Measurements from ENCODE around the gene KIAA0930. TPM values are rescaled to one million over a fixed set of nuclear protein-coding genes. Genes with fewer than 3 reads are reported as not detected.

The KIAA0930 gene
- total RNA-seq, 6 experiments from 2014 or later = 24.5 to 57.9 (median 40.8) TPM

DNA sequence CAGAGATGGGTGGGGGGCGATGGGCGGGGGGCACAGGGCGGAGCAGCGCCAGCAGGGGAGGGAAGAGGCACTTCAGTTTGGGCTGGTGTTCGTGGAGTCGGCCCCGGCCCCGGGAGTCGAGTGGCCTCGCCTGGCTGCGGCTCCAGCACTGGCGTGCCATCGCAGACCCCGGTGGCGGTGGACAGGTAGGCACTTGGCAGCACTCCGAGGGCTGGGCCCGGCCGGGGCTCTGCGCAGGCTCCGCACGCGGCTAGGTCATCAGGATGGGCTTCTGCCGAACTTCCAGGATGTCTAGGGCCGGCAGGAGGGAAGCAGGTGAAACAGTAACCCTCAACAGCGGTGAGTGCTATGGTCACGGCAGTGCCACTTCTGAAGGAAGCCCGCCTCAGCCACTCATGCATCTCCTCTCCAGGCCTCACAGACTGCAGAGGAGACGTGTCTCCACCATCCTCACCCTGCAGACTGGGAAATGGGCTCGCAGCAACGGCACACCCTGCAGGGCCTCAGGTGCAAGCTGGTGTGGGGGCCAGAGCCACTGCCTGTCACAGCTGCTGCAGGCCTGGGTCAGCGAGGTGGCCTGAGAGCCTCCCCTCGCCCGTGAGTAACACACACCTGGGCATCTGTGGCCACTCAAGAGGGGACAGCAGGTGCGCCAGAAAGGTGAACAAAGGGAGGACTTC, 43.6 kb downstream of the KIAA0930 start:
- intact Hi-C loops (cut with DNase I) = no loop called here
- ATAC-seq = no peak
- H3K4me1 ChIP-seq = no peaks in the 10 kb centered on the region
- H3K27me3 ChIP-seq = no peaks in the 10 kb centered on the region
- H3K9me3 ChIP-seq = no peaks in the 10 kb centered on the region
- 87% methylated on average over 3 of the region's 34 CpGs for WGBS (ENCODE audit: insufficient coverage, low coverage, low lambda C conversion rate, missing lambda C conversion rate)
- no peak overlapping the region for H3K4me3 ChIP-seq
- no peak overlapping the region for H3K27ac ChIP-seq
- H3K36me3 ChIP-seq = peaks cover 0 to 31% (median 3%) of the 10 kb centered on the region in 4 donors
- no peak for DNase-seq
- no peak for TF ChIP-seq POLR2A (IDR thresholded peaks at IDR 0.05)
- TF ChIP-seq, protein P1, sequence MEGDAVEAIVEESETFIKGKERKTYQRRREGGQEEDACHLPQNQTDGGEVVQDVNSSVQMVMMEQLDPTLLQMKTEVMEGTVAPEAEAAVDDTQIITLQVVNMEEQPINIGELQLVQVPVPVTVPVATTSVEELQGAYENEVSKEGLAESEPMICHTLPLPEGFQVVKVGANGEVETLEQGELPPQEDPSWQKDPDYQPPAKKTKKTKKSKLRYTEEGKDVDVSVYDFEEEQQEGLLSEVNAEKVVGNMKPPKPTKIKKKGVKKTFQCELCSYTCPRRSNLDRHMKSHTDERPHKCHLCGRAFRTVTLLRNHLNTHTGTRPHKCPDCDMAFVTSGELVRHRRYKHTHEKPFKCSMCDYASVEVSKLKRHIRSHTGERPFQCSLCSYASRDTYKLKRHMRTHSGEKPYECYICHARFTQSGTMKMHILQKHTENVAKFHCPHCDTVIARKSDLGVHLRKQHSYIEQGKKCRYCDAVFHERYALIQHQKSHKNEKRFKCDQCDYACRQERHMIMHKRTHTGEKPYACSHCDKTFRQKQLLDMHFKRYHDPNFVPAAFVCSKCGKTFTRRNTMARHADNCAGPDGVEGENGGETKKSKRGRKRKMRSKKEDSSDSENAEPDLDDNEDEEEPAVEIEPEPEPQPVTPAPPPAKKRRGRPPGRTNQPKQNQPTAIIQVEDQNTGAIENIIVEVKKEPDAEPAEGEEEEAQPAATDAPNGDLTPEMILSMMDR (IDR thresholded peaks at IDR 0.05) = no peak

DNA sequence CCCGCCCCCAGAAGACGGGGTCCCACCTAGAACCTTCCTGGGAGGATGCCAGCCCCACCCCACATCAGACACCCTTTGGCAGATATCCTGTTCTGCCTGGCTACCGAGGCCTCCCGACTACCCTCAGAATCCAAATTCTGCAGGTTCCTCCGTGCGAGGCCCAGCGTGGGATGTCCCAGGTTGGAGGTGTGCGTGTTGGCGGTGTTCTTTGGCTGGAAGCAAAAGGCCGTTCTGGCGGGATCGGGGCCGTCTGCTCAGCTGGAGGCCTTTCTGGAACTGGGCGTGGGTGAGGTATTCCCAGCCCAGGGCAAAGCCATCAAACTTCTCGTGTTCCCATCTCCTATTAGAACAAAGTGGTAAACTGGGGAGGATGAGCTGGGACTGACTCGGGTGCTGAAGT, 44.4 kb downstream of the KIAA0930 start:
- H3K4me1 ChIP-seq = no peaks in the 10 kb centered on the region
- no peaks in the 10 kb centered on the region for H3K27me3 ChIP-seq
- no peak overlapping the region for H3K27ac ChIP-seq
- intact Hi-C loops (cut with DNase I) = no loop called here
- ATAC-seq (no peak), DNase-seq (no peak)
- TF ChIP-seq, protein P1 (IDR thresholded peaks at IDR 0.05) = no peak
- TF ChIP-seq POLR2A (IDR thresholded peaks at IDR 0.05) = no peak
- H3K9me3 ChIP-seq = no peaks in the 10 kb centered on the region
- 96% methylated on average over 10 of the region's 16 CpGs for WGBS (ENCODE audit: insufficient coverage, low coverage, low lambda C conversion rate, missing lambda C conversion rate)
- H3K4me3 ChIP-seq = no peak overlapping the region
- H3K36me3 ChIP-seq = peaks cover 0 to 31% (median 3%) of the 10 kb centered on the region in 4 donors

DNA sequence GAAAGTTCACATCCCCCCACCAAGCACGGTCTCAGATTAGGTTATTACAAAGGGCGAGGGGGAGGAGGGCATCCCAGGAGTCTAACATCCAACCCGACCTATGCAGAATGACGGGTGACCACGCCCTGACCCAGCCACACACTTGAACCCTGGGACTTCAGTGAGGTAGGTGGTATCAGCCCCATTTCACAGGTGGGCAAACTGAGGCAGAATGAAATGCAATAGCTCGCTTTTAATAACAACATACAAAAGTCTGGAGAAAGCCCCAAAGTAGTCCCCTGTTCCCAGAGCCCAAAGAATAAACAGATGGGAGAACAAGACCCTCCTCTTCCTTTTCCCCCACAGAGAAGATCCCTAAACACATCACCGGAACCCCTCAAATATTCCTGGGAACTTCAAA, 45.1 kb downstream of the KIAA0930 start:
- H3K27me3 ChIP-seq = no peaks in the 10 kb centered on the region
- no peaks in the 10 kb centered on the region for H3K9me3 ChIP-seq
- peaks cover 0 to 31% (median 3%) of the 10 kb centered on the region in 4 donors for H3K36me3 ChIP-seq
- 86% methylated on average over 5 of the region's 7 CpGs for WGBS (ENCODE audit: insufficient coverage, low coverage, low lambda C conversion rate, missing lambda C conversion rate)
- TF ChIP-seq POLR2A (IDR thresholded peaks at IDR 0.05) = no peak
- TF ChIP-seq, protein P1 (IDR thresholded peaks at IDR 0.05) = no peak
- no peak overlapping the region for H3K4me3 ChIP-seq
- intact Hi-C loops (cut with DNase I) = no loop called here
- ATAC-seq = no peak
- H3K4me1 ChIP-seq = no peaks in the 10 kb centered on the region
- no peak for DNase-seq
- no peak overlapping the region for H3K27ac ChIP-seq

DNA sequence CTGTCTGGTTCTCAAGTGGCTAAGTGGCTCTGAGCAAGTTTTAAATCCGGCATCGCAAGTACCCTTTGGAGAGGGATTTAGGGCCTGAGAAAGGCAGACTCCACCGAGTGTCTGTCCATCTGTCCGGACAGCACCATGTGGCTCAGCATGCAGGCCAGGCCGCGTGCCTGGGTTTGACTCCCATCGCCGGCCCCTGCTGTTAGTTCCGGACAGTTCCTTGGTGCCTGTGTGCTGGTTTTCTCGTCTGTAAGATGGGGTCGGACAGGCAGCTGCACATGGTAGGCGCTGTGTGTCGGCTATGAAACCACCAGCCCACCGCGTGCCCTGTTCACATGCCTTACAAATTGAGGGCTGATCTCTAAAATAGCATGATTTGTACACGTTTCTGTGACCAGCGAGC, 46.0 kb downstream of the KIAA0930 start:
- Histone ChIP-seq H3K27me3 (no peaks in the 10 kb centered on the region), H3K9me3 (no peaks in the 10 kb centered on the region), H3K36me3 (peaks cover 0 to 28% (median 3%) of the 10 kb centered on the region in 4 donors), H3K27ac (no peak overlapping the region), H3K4me1 (no peaks in the 10 kb centered on the region), H3K4me3 (no peak overlapping the region)
- 86% methylated on average over 7 of the region's 17 CpGs for WGBS (ENCODE audit: insufficient coverage, low coverage, low lambda C conversion rate, missing lambda C conversion rate)
- no peak for DNase-seq
- TF ChIP-seq, protein P1 (IDR thresholded peaks at IDR 0.05) = no peak
- TF ChIP-seq POLR2A (IDR thresholded peaks at IDR 0.05) = no peak
- no peak for ATAC-seq
- intact Hi-C loops (cut with DNase I) = no loop called here

Measured in right lobe of liver (tissue), 6 donors.